ENCODE results near the gene PIP5K1B. TPM values are rescaled to one million over a fixed set of nuclear protein-coding genes. Genes with fewer than 3 reads are reported as not detected.

Gene PIP5K1B
- total RNA-seq, 1 experiment from 2014 or later: 9.0 TPM

GRCh38 chr9:68703672-68704071, 1.4 kb upstream of the PIP5K1B start:
- TF ChIP-seq CTCF (IDR thresholded peaks at IDR 0.05; ENCODE audit: unreplicated experiment): no peak
- CTCF ChIA-PET: interaction anchor here (1.2 kb wide), 1 partner anchor 36 kb away, joined by 4 read pairs; no protein-coding TSS in a partner anchor
- no peak overlapping the region for H3K4me3 Mint-ChIP-seq (ENCODE audit: low read depth, unreplicated experiment)
- DNase-seq: no peak
- no TSS peak for BruUV-seq (replicated peaks)
- intact Hi-C loops (cut with micrococcal nuclease; ENCODE audit: unreplicated experiment): no loop called here
- no peaks in the 10 kb centered on the region for H3K9me3 Mint-ChIP-seq (ENCODE audit: low read depth, unreplicated experiment)
- H3K36me3 Mint-ChIP-seq (ENCODE audit: insufficient read depth, unreplicated experiment): peaks cover 23% of the 10 kb centered on the region
- peaks cover 36% of the 10 kb centered on the region for H3K27me3 Mint-ChIP-seq (ENCODE audit: unreplicated experiment)
- peaks cover 10% of the 10 kb centered on the region for H3K4me1 Mint-ChIP-seq (ENCODE audit: low read depth, unreplicated experiment)
- H3K27ac Mint-ChIP-seq (ENCODE audit: unreplicated experiment): no peak overlapping the region

GRCh38 chr9:68704498-68704813, 584 bp upstream of the PIP5K1B start:
- no peak for TF ChIP-seq CTCF (IDR thresholded peaks at IDR 0.05; ENCODE audit: unreplicated experiment)
- peak overlapping the region; percentile 98 for H3K4me3 Mint-ChIP-seq (ENCODE audit: low read depth, unreplicated experiment)
- H3K27me3 Mint-ChIP-seq (ENCODE audit: unreplicated experiment): peaks cover 36% of the 10 kb centered on the region
- CTCF ChIA-PET: interaction anchor here (1.2 kb wide), 1 partner anchor 36 kb away, joined by 4 read pairs; no protein-coding TSS in a partner anchor
- no TSS peak for BruUV-seq (replicated peaks)
- peaks cover 23% of the 10 kb centered on the region for H3K36me3 Mint-ChIP-seq (ENCODE audit: insufficient read depth, unreplicated experiment)
- intact Hi-C loops (cut with micrococcal nuclease; ENCODE audit: unreplicated experiment): no loop called here
- DNase-seq: no peak
- H3K9me3 Mint-ChIP-seq (ENCODE audit: low read depth, unreplicated experiment): no peaks in the 10 kb centered on the region
- H3K27ac Mint-ChIP-seq (ENCODE audit: unreplicated experiment): no peak overlapping the region
- H3K4me1 Mint-ChIP-seq (ENCODE audit: low read depth, unreplicated experiment): peaks cover 10% of the 10 kb centered on the region

GRCh38 chr9:68705531-68706362, 707 bp downstream of the PIP5K1B start:
- peaks cover 30% of the 10 kb centered on the region for H3K27me3 Mint-ChIP-seq (ENCODE audit: unreplicated experiment)

More at GRCh38 chr9:68705531-68706362, 707 bp downstream of the PIP5K1B start:
- H3K27ac Mint-ChIP-seq (ENCODE audit: unreplicated experiment): no peak overlapping the region
- CTCF ChIA-PET: interaction anchor here (0.9 kb wide), 1 partner anchor 20 kb away, joined by 3 read pairs; no protein-coding TSS in a partner anchor
- peak; percentile 15 for DNase-seq
- H3K9me3 Mint-ChIP-seq (ENCODE audit: low read depth, unreplicated experiment): no peaks in the 10 kb centered on the region
- H3K4me3 Mint-ChIP-seq (ENCODE audit: low read depth, unreplicated experiment): peak overlapping the region; percentile 98
- TF ChIP-seq CTCF (IDR thresholded peaks at IDR 0.05; ENCODE audit: unreplicated experiment): no peak
- peaks cover 10% of the 10 kb centered on the region for H3K4me1 Mint-ChIP-seq (ENCODE audit: low read depth, unreplicated experiment)
- peaks cover 23% of the 10 kb centered on the region for H3K36me3 Mint-ChIP-seq (ENCODE audit: insufficient read depth, unreplicated experiment)
- intact Hi-C loops (cut with micrococcal nuclease; ENCODE audit: unreplicated experiment): loop anchor here (5.0 kb wide), 2 partner anchors 37 to 72 kb away; no protein-coding TSS in a partner anchor
- no TSS peak for BruUV-seq (replicated peaks)

All from Calu3 (cell line).